ENCODE data around the gene SSH3.

- no peak for TF ChIP-seq CTCF (conservative IDR thresholded peaks at IDR 0.05; ENCODE audit: low read depth, low read length)
- no peak for TF ChIP-seq SMC3 (IDR thresholded peaks at IDR 0.05; ENCODE audit: low read depth, low read length)
- no peak for TF ChIP-seq POLR2A (IDR thresholded peaks at IDR 0.05; ENCODE audit: low read depth, low read length)
- TF ChIP-seq ELK1 (IDR thresholded peaks at IDR 0.05; ENCODE audit: borderline replicate concordance, low read depth, low read length): no peak
- TF ChIP-seq FOS (IDR thresholded peaks at IDR 0.05; ENCODE audit: low read depth, low read length): no peak
- no peak for TF ChIP-seq CHD1 (IDR thresholded peaks at IDR 0.05; ENCODE audit: low read depth, low read length)
- no peak for TF ChIP-seq RAD21 (IDR thresholded peaks at IDR 0.05; ENCODE audit: low read length)
These were observed 53.1 kb downstream of the SSH3 start for GRCh38 chr11:67356387-67356863.
